Progenitor cell of endocrine pancreas (in vitro differentiated cells): ENCODE measurements around the gene ACSS2. TPM values are rescaled to one million over a fixed set of nuclear protein-coding genes. Genes with fewer than 3 reads are reported as not detected.
"Not testable (repeated sequence)": the region's sequence is repeated elsewhere in the genome, so short reads cannot be mapped to it uniquely, and the experiment has no call there.

Experiments used
- DNase-seq: peaks from one replicate; pipeline ENCODE4 v3.0.0; 2021; ENCODE audit warnings: low spot score; ENCODE audit not compliant: unreplicated experiment
- H3K27ac Mint-ChIP-seq: 2 replicates; pipeline ENCODE4 v1.8.0; 2021; ENCODE audit warnings: mild to moderate bottlenecking, moderate library complexity, mixed read lengths
- H3K27me3 Mint-ChIP-seq: 2 replicates; pipeline ENCODE4 v1.8.0; 2021; ENCODE audit warnings: mixed read lengths
- H3K36me3 Mint-ChIP-seq: 2 replicates; pipeline ENCODE4 v1.8.0; 2022; ENCODE audit warnings: mixed read lengths; ENCODE audit not compliant: insufficient read depth
- H3K4me1 Mint-ChIP-seq: 2 replicates; pipeline ENCODE4 v1.8.0; 2021; ENCODE audit warnings: low read depth, mixed read lengths
- H3K4me3 Mint-ChIP-seq: 2 replicates; pipeline ENCODE4 v1.8.0; 2021; ENCODE audit warnings: low read depth, mild to moderate bottlenecking, moderate library complexity, mixed read lengths
- H3K9me3 Mint-ChIP-seq: 2 replicates; pipeline ENCODE4 v1.8.0; 2021; ENCODE audit warnings: low read depth, mixed read lengths
- CTCF ChIP-seq: fragments of 200-600 bp; sonication (generic); IDR thresholded peaks from one replicate; pipeline ENCODE4 v1.5.0; 2021; ENCODE audit warnings: antibody characterized with exemption, mild to moderate bottlenecking; ENCODE audit not compliant: unreplicated experiment
- total RNA-seq: library from RNA; stranded (reverse); gene quantifications from 2 replicates; pipeline ENCODE4 v1.2.1, GENCODE V29; 2021

ACSS2 gene
- total RNA-seq, 1 donor from 2014 or later: 31.3 TPM

GRCh38 chr20:34895465-34895864, 19.1 kb downstream of the ACSS2 start:
- Mint-ChIP-seq H3K27ac (no peak overlapping the region), H3K36me3 (peaks cover 9% of the 10 kb centered on the region)
- DNase-seq: no peak

GRCh38 chr20:34896086-34896621, 19.7 kb downstream of the ACSS2 start:
- TF ChIP-seq CTCF: no peak
- H3K36me3 Mint-ChIP-seq: peaks cover 9% of the 10 kb centered on the region
- peaks cover 2% of the 10 kb centered on the region for H3K4me1 Mint-ChIP-seq
- peaks cover 5% of the 10 kb centered on the region for H3K9me3 Mint-ChIP-seq
- no peak overlapping the region for H3K27ac Mint-ChIP-seq
- no peak for DNase-seq
- no peaks in the 10 kb centered on the region for H3K27me3 Mint-ChIP-seq
- no peak overlapping the region for H3K4me3 Mint-ChIP-seq

More at GRCh38 chr20:34895465-34895864, 19.1 kb downstream of the ACSS2 start:
- TF ChIP-seq CTCF: no peak
- no peak overlapping the region for H3K4me3 Mint-ChIP-seq
- H3K9me3 Mint-ChIP-seq: peaks cover 5% of the 10 kb centered on the region
- H3K4me1 Mint-ChIP-seq: peaks cover 2% of the 10 kb centered on the region
- H3K27me3 Mint-ChIP-seq: no peaks in the 10 kb centered on the region

GRCh38 chr20:34898129-34898528, 21.7 kb downstream of the ACSS2 start:
- not testable (repeated sequence) for H3K27me3 Mint-ChIP-seq, H3K4me3 Mint-ChIP-seq, H3K27ac Mint-ChIP-seq, DNase-seq, H3K4me1 Mint-ChIP-seq, H3K9me3 Mint-ChIP-seq
- H3K36me3 Mint-ChIP-seq: peaks cover 10% of the 10 kb centered on the region

GRCh38 chr20:34898731-34899130, 22.3 kb downstream of the ACSS2 start:
- H3K9me3 Mint-ChIP-seq, H3K27ac Mint-ChIP-seq, H3K4me1 Mint-ChIP-seq, H3K4me3 Mint-ChIP-seq, DNase-seq, H3K27me3 Mint-ChIP-seq: not testable (repeated sequence)
- peaks cover 10% of the 10 kb centered on the region for H3K36me3 Mint-ChIP-seq

- peaks cover 5% of the 10 kb centered on the region for H3K36me3 Mint-ChIP-seq
These were observed 27.8 kb downstream of the ACSS2 start for GRCh38 chr20:34904202-34904621.

More at GRCh38 chr20:34904202-34904621, 27.8 kb downstream of the ACSS2 start:
- H3K9me3 Mint-ChIP-seq: no peaks in the 10 kb centered on the region
- DNase-seq: no peak
- H3K27ac Mint-ChIP-seq: no peak overlapping the region
- no peak overlapping the region for H3K4me3 Mint-ChIP-seq
- H3K4me1 Mint-ChIP-seq: no peaks in the 10 kb centered on the region
- no peaks in the 10 kb centered on the region for H3K27me3 Mint-ChIP-seq
- no peak for TF ChIP-seq CTCF
